Left forelimb (tissue), 1 donor: ENCODE results near the gene RRM2.

Experiments
- DNase-seq: peaks from one replicate; pipeline ENCODE4 v3.0.0-alpha.2; 2018; ENCODE audit warnings: low spot score

The RRM2 gene

GRCh38 chr2:10122500-10123280 is at the start of gene RRM2:
Gene RRM2, plus strand, starts transcription at chr2:10122739. Its CDS starts 60 bp downstream, at chr2:10122799.
- peak; percentile 94 for DNase-seq

GRCh38 chr2:10073706-10074105 is 48.8 kb upstream of the RRM2 start:
- DNase-seq: no peak

- no peak for DNase-seq
Measured at GRCh38 chr2:10075101-10075500, 47.4 kb upstream of the RRM2 start.

GRCh38 chr2:10075571-10076209 is 46.8 kb upstream of the RRM2 start:
- DNase-seq: no peak

GRCh38 chr2:10076511-10076910 is 46.0 kb upstream of the RRM2 start:
- no peak for DNase-seq

GRCh38 chr2:10076988-10077527 is 45.5 kb upstream of the RRM2 start:
- DNase-seq: no peak

GRCh38 chr2:10078001-10078400 is 44.5 kb upstream of the RRM2 start:
- DNase-seq: no peak

GRCh38 chr2:10078704-10079265 is 43.8 kb upstream of the RRM2 start:
- no peak for DNase-seq

GRCh38 chr2:10079266-10079869 is 43.2 kb upstream of the RRM2 start:
- no peak for DNase-seq

GRCh38 chr2:10079870-10080535 is 42.5 kb upstream of the RRM2 start, which contains the start of gene CYS1:
Gene CYS1, minus strand, starts transcription at chr2:10080411. Its CDS starts 188 bp downstream, at chr2:10080223.
- DNase-seq: no peak

GRCh38 chr2:10080536-10081304 is 41.8 kb upstream of the RRM2 start:
- no peak for DNase-seq

GRCh38 chr2:10083046-10083445 is 39.5 kb upstream of the RRM2 start:
- DNase-seq: no peak

- DNase-seq: no peak
Measured at GRCh38 chr2:10083692-10084211, 38.8 kb upstream of the RRM2 start.

GRCh38 chr2:10084223-10084865 is 38.2 kb upstream of the RRM2 start:
- no peak for DNase-seq

GRCh38 chr2:10085043-10085667 is 37.4 kb upstream of the RRM2 start:
- no peak for DNase-seq

GRCh38 chr2:10085668-10086059 is 36.9 kb upstream of the RRM2 start:
- no peak for DNase-seq

- DNase-seq: no peak
Measured at GRCh38 chr2:10086950-10087349, 35.6 kb upstream of the RRM2 start.

GRCh38 chr2:10087360-10087759 is 35.2 kb upstream of the RRM2 start:
- no peak for DNase-seq

GRCh38 chr2:10089565-10090190 is 32.9 kb upstream of the RRM2 start:
- DNase-seq: no peak
